Adrenal gland (tissue), 12 donors: ENCODE data around the gene THSD4. TPM values are rescaled to one million over a fixed set of nuclear protein-coding genes. Genes with fewer than 3 reads are reported as not detected.
A peak's percentile ranks its signal among the peaks of the same experiment; 100 is the strongest.
"Not testable (repeated sequence)": the region's sequence is repeated elsewhere in the genome, so short reads cannot be mapped to it uniquely, and the experiment has no call there.

Source experiments
- DNase-seq, 7 donors: peaks; one replicate each; pipeline ENCODE4 v3.0.0-alpha.2; 2019 to 2020
- H3K27ac ChIP-seq, 5 donors: fragments of 200-600 bp; sonication (generic) in 4 of 5; 1 replicate in 3 of 5; 2 replicates in 2 of 5; pipeline versions ENCODE4 v1.5.1 to v1.8.0; 2016 to 2020; ENCODE audit warnings: mild to moderate bottlenecking in 1 of 5
- H3K27me3 ChIP-seq: fragments of 200-600 bp; 2 replicates; pipeline ENCODE4 v1.8.0; 2021
- H3K36me3 ChIP-seq, 2 donors: fragments of 200-600 bp; replicated peaks in 1 of 2; 1 replicate in 1 of 2; 2 replicates in 1 of 2; pipeline versions ENCODE4 v1.5.1 to v1.8.0; 2018 to 2022
- H3K4me1 ChIP-seq, 2 donors: fragments of 200-600 bp; replicated peaks in 1 of 2; 1 replicate in 1 of 2; 2 replicates in 1 of 2; pipeline versions ENCODE4 v1.5.1 to v1.8.0; 2018 to 2021
- H3K4me3 ChIP-seq, 4 donors: fragments of 200-600 bp; sonication (generic) in 3 of 4; one replicate each; pipeline ENCODE4 v1.5.1; 2016 to 2018
- H3K9me3 ChIP-seq, 3 donors: fragments of 200-600 bp; sonication (generic) in 1 of 3; replicated peaks in 1 of 3; 1 replicate in 2 of 3; 2 replicates in 1 of 3; pipeline versions ENCODE4 v1.5.1 to v1.8.0; 2016 to 2021
- POLR2A ChIP-seq, 2 donors: fragments of 450-650 bp; IDR thresholded peaks; one replicate each; pipeline ENCODE4 v1.6.1; 2017; ENCODE audit warnings: antibody characterized with exemption in 2 of 2, mild to moderate bottlenecking in 2 of 2, moderate library complexity in 1 of 2
- WGBS, 4 donors: extraction: QIAGEN DNeasy Blood & Tissue Kit in 2 of 4; methylation state at CpG; one replicate each; pipeline versions ENCODE4 v1.1.5 to v1.1.7; 2013 to 2017; 5-methylcytosine and 5-hydroxymethylcytosine counted together
- intact Hi-C, 2 donors: fragments of 100-400 bp; cut with DNase I; formaldehyde crosslinking; loops; one replicate each; pipeline versions ENCODE4 v1.14.1 to v1.15.0; 2022 to 2023
- polyA plus RNA-seq, 3 donors: library from polyadenylated mRNA; stranded (reverse); fragments of 200-250 nt in 2 of 3; fragments of 350-450 nt in 1 of 3; fragmentation: Illumina TruSeq in 1 of 3; extraction: RNeasy Lipid Tissue Mini Kit (QIAGEN cat#74804) in 1 of 3; gene quantifications; one replicate each; pipeline ENCODE4 v1.2.3, GENCODE V29; 2013 to 2014
- total RNA-seq, 9 donors: library from RNA; depleted of rRNA in 4 of 9; stranded (reverse); fragments of >200 nt in 4 of 9; fragments of 120-200 nt in 1 of 9; fragmentation: NEBNext Ultra II Directional in 1 of 9; extraction: Animal tissue kit (Norgen Biotek cat#: 25700) in 1 of 9; gene quantifications; one replicate each; pipeline versions ENCODE4 v1.1.0 to v1.2.4, GENCODE V29; 2013 to 2023
- TF ChIP-seq, protein P1 (sequence below), 6 experiments: fragments of 450-650 bp in 4 of 6; fragments of 200-600 bp in 2 of 6; sonication (generic) in 1 of 6; IDR thresholded peaks; 1 replicate in 5 of 6; 2 replicates in 1 of 6; pipeline versions ENCODE4 v1.5.1 to v1.8.0; 2016 to 2021; ENCODE audit warnings: antibody characterized with exemption in 6 of 6, mild to moderate bottlenecking in 2 of 6, moderate library complexity in 1 of 6
- donor health status: healthy with polysubstance abuse.
- donor health status: Bipolar disorder and iron deficiency.
- donor health status: DM: yes; HTN: yes; CAD: no.
- donor health status: DM: no; HTN: no; CAD: no.
- donor health status: DM: no; HTN: no; CAD: no.
- donor health status: DM: yes; HTN: yes; CAD: no.

The THSD4 gene
- total and polyA plus RNA-seq, 12 donors = 5.3 to 53.2 (median 23.2) TPM

DNA sequence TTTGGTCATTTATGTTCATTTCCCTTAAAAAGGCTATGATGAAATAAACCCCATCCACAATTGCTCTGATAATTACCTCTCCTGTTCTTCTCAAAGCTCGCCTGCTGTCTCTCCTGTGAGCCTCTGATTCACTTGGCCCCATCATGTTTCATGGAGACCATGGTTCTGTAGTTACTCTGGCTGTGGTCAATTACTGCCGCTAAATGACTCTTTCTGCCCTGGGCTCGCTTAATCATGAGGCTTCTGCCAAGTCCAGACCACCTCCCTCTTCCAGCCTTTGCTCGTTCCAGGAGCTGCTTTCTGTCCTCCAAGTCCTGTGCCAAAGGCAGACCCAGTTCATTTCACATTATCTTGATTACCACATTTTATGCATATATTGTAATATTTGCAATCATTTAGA, 91.9 kb downstream of the THSD4 start:
- no peaks in the 10 kb centered on the region for H3K9me3 ChIP-seq
- TF ChIP-seq, protein P1, sequence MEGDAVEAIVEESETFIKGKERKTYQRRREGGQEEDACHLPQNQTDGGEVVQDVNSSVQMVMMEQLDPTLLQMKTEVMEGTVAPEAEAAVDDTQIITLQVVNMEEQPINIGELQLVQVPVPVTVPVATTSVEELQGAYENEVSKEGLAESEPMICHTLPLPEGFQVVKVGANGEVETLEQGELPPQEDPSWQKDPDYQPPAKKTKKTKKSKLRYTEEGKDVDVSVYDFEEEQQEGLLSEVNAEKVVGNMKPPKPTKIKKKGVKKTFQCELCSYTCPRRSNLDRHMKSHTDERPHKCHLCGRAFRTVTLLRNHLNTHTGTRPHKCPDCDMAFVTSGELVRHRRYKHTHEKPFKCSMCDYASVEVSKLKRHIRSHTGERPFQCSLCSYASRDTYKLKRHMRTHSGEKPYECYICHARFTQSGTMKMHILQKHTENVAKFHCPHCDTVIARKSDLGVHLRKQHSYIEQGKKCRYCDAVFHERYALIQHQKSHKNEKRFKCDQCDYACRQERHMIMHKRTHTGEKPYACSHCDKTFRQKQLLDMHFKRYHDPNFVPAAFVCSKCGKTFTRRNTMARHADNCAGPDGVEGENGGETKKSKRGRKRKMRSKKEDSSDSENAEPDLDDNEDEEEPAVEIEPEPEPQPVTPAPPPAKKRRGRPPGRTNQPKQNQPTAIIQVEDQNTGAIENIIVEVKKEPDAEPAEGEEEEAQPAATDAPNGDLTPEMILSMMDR (IDR thresholded peaks at IDR 0.05) = no peak
- no peak for TF ChIP-seq POLR2A (IDR thresholded peaks at IDR 0.05)
- WGBS, 4 donors = 86 to 91% (median 89%) methylated on average over 4 of the region's 4 CpGs
- no peak overlapping the region for H3K27ac ChIP-seq
- peaks cover 0 to 5% of the 10 kb centered on the region in 2 donors for H3K4me1 ChIP-seq
- DNase-seq = no peak
- H3K36me3 ChIP-seq = no peaks in the 10 kb centered on the region
- intact Hi-C loops = no loop called here
- no peak overlapping the region for H3K4me3 ChIP-seq
- no peaks in the 10 kb centered on the region for H3K27me3 ChIP-seq

DNA sequence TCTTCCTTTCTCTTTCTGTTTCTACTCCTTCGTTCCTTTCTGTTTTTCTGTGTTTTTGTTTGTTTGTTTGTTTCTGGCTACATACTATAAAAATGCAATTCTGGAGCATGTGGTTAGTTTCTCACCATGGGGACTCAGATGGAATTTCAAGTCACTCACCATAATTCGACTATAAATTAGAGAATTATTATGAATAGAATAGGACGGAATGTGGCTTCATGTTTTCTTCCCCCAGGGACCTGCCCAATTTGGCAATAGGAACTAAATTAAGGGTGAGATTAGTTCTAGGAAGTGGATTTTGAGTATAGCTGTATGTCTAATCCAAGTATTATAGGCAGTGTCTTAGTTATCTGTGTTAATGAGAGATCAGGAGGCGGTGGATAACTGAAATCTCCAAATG, 96.9 kb downstream of the THSD4 start:
- no peak for DNase-seq
- H3K27ac ChIP-seq = no peak overlapping the region
- no peaks in the 10 kb centered on the region for H3K9me3 ChIP-seq
- no peak for TF ChIP-seq POLR2A (IDR thresholded peaks at IDR 0.05)
- TF ChIP-seq, protein P1 (IDR thresholded peaks at IDR 0.05) = no peak
- no peak overlapping the region for H3K4me3 ChIP-seq
- 75 to 86% (median 78%) methylated on average over 4 of the region's 4 CpGs for WGBS, 4 donors
- intact Hi-C loops = no loop called here
- H3K36me3 ChIP-seq = no peaks in the 10 kb centered on the region
- H3K4me1 ChIP-seq = peaks cover 0 to 5% of the 10 kb centered on the region in 2 donors
- no peaks in the 10 kb centered on the region for H3K27me3 ChIP-seq

DNA sequence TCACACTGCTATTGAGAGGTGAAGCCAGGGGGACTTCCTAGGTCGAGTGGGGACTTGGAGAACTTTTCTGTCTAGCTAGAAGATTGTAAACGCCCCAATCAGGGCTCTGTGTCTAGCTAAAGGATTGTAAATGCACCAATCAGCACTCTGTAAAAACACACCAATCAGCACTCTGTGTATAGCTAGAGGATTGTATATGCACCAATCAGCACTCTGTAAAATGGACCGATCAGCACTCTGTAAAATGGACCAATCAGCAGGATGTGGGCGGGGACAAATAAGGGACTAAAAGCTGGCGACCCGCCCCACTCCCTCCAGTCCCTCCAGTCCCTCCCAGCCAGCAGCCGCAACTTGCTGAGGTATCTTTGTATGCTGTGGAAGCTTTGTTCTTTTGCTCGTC, 98.7 kb downstream of the THSD4 start:
- H3K9me3 ChIP-seq, H3K27me3 ChIP-seq, intact Hi-C loops, H3K4me3 ChIP-seq, H3K36me3 ChIP-seq, DNase-seq, H3K4me1 ChIP-seq, H3K27ac ChIP-seq: not testable (repeated sequence)
- WGBS, 4 donors = 89 to 97% (median 90%) methylated on average over 8 of the region's 8 CpGs

DNA sequence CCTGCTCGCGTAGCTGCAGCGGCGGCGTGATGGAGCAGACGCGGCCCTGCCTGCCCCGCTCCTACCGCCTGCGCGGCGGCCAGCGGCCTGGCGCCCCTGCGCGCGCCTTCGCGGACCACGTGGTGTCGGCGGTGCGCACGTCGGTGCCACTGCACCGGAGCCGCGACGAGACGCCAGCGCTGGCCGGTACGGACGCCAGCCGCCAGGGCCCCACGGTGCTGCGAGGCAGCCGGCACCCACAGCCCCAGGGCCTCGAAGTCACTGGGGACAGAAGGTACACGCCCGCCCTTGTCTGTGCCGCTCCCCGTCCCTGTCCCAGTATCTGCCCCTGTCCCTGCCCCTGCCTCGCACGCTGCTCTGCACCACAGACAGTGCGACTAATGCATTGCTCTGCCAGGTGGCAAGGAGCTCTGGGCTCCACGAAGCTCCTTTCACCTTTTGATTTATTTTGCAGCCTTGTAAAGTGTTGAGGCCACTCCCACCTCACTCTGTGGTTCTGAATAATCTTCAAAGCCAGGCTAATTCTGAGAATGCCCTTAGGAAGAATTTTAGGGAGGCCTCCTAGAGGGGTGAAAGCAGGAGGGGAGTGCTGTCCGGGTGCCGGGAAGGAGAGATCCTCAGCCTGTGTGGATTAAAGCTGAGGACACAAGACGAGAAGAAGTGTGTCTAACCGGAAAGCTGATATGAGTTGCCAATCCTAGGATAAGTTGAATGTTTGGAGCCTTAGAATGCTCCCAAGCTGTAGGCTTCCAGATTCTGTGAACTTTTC, 100.0 kb downstream of the THSD4 start:
- intact Hi-C loops = no loop called here
- H3K27ac ChIP-seq = no peak overlapping the region

More for the DNA sequence above, 100.0 kb downstream of the THSD4 start:
- peak in 3 of 7 donors; percentile 9 to 14 (median 11) for DNase-seq
- no peaks in the 10 kb centered on the region for H3K9me3 ChIP-seq
- 36 to 79% (median 51%) methylated on average over 10 to 51 of the region's 51 CpGs for WGBS, 4 donors
- TF ChIP-seq, protein P1 (IDR thresholded peaks at IDR 0.05) = no peak
- no peak for TF ChIP-seq POLR2A (IDR thresholded peaks at IDR 0.05)
- H3K4me3 ChIP-seq = no peak overlapping the region
- H3K4me1 ChIP-seq = peaks cover 0 to under 1% of the 10 kb centered on the region in 2 donors
- H3K27me3 ChIP-seq = no peaks in the 10 kb centered on the region
- no peaks in the 10 kb centered on the region for H3K36me3 ChIP-seq
